GM12878 (cell line): Measurements from ENCODE around the gene TSPAN5. TPM values are rescaled to one million over a fixed set of nuclear protein-coding genes. Genes with fewer than 3 reads are reported as not detected.

Experiments
- ATAC-seq: fragments of 200-7000 bp; cut with Tn5 transposase; 3 replicates; pipeline ENCODE4 v1.9.1; 2020; ENCODE audit warnings: mild to moderate bottlenecking, moderate library complexity
- BruUV-seq: library from RNA; stranded (reverse); fragments of 400-500 nt; replicated peaks from 2 replicates; lab custom pipeline; 2021; lab: Mats Ljungman, UMichigan
- CTCF ChIA-PET: fragments of 300-600 bp; sonication (Branson Sonifier 250); formaldehyde crosslinking; extraction: SDS; loops from one replicate; lab custom pipeline; 2021; ENCODE audit warnings: inconsistent platforms; lab: Yijun Ruan, JAX
- POLR2A ChIA-PET: fragments of 350-600 bp; formaldehyde crosslinking; extraction: SDS; loops from one replicate; lab custom pipeline; 2021; ENCODE audit warnings: inconsistent platforms; lab: Charles Lee
- RAD21 ChIA-PET: fragments of 300-600 bp; sonication (Branson Sonifier 250); formaldehyde crosslinking; loops from one replicate; lab custom pipeline; 2023; ENCODE audit warnings: antibody characterized with exemption; ENCODE audit not compliant: unreplicated experiment; lab: Charles Lee
- SMC1A ChIA-PET: fragments of 300-600 bp; sonication (Branson Sonifier 250); formaldehyde crosslinking; loops from one replicate; lab custom pipeline; 2023; ENCODE audit not compliant: unreplicated experiment, uncharacterized antibody; lab: Charles Lee
- DNase-seq: peaks from one replicate; pipeline ENCODE4 v3.0.0-alpha.2; 2011; ENCODE audit warnings: low read depth, low spot score
- FAIRE-seq: peaks from 3 replicates; lab custom pipeline; 2011; peaks lifted over from hg19 to GRCh38; lab: Jason Lieb, UNC
- H2AFZ ChIP-seq: 2 replicates; pipeline ENCODE4 v1.6.0; 2011; ENCODE audit warnings: low read depth, low read length, control low read depth; ENCODE audit not compliant: control insufficient read depth
- H3K27ac ChIP-seq: 2 replicates; pipeline ENCODE4 v1.5.1; 2011; ENCODE audit warnings: control low read depth; ENCODE audit not compliant: control insufficient read depth, insufficient read depth
- H3K27me3 ChIP-seq, 2 experiments: replicated peaks in 1 of 2; 2 replicates each; pipeline versions ENCODE4 v1.6.0 to v1.6.1; 2011; ENCODE audit warnings: low read length in 1 of 2; ENCODE audit not compliant: control insufficient read depth in 2 of 2, insufficient read depth in 2 of 2
- H3K36me3 ChIP-seq, 2 experiments: 2 replicates each; pipeline ENCODE4 v1.5.1; 2011; ENCODE audit warnings: low read length in 1 of 2; ENCODE audit not compliant: control insufficient read depth in 2 of 2, insufficient read depth in 2 of 2
- H3K4me1 ChIP-seq: 2 replicates; pipeline ENCODE4 v1.6.1; 2011; ENCODE audit warnings: mild to moderate bottlenecking, low read length, moderate library complexity, mixed read lengths; ENCODE audit not compliant: control insufficient read depth, insufficient read depth
- H3K4me2 ChIP-seq: 2 replicates; pipeline ENCODE4 v1.6.0; 2011; ENCODE audit warnings: control low read depth; ENCODE audit not compliant: control insufficient read depth, insufficient read depth
- H3K4me3 ChIP-seq: fragments of 200-600 bp; sonication (generic); 2 replicates; pipeline ENCODE4 v1.5.1; 2016
- H3K79me2 ChIP-seq: 2 replicates; pipeline ENCODE4 v1.6.0; 2011; ENCODE audit warnings: low read length; ENCODE audit not compliant: control insufficient read depth, insufficient read depth
- H3K9ac ChIP-seq: 2 replicates; pipeline ENCODE4 v1.8.0; 2011; ENCODE audit warnings: low read length, control low read depth, mixed read lengths; ENCODE audit not compliant: control insufficient read depth, insufficient read depth
- H3K9me3 ChIP-seq: replicated peaks from 3 replicates; pipeline ENCODE4 v1.5.1; 2011; ENCODE audit warnings: mild to moderate bottlenecking, low read length; ENCODE audit not compliant: control insufficient read depth, insufficient read depth
- H4K20me1 ChIP-seq: 2 replicates; pipeline ENCODE4 v1.6.0; 2011; ENCODE audit not compliant: control insufficient read depth, insufficient read depth
- ATF7 ChIP-seq: fragments of 450-650 bp; IDR thresholded peaks from 2 replicates; pipeline ENCODE4 v1.6.1; 2016; ENCODE audit warnings: low read depth, mild to moderate bottlenecking
- BRCA1 ChIP-seq: IDR thresholded peaks from 2 replicates; pipeline ENCODE4 v1.6.1; 2011; ENCODE audit warnings: low read depth, low read length, improper control_type of control experiment
- NFIC ChIP-seq: IDR thresholded peaks from 2 replicates; pipeline ENCODE4 v1.6.1; 2012; ENCODE audit warnings: low read depth, mild to moderate bottlenecking, inconsistent platforms, low read length, moderate library complexity
- NR2C1 ChIP-seq: fragments of 450-650 bp; IDR thresholded peaks from 2 replicates; pipeline ENCODE4 v1.6.1; 2017; ENCODE audit warnings: antibody characterized with exemption, mild to moderate bottlenecking, moderate library complexity
- SMC3 ChIP-seq: IDR thresholded peaks from 2 replicates; pipeline ENCODE4 v1.6.1; 2011; ENCODE audit warnings: low read length, improper control_type of control experiment, borderline replicate concordance
- TCF12 ChIP-seq: IDR thresholded peaks from 2 replicates; pipeline ENCODE4 v1.6.1; 2011; ENCODE audit warnings: low read depth, mild to moderate bottlenecking, low read length
- WGBS: methylation state at CpG from one replicate; pipeline ENCODE4 v1.1.6; 2016; ENCODE audit warnings: low lambda C conversion rate; ENCODE audit not compliant: insufficient replicate concordance, insufficient coverage; ENCODE audit errors: missing lambda C conversion rate; 5-methylcytosine and 5-hydroxymethylcytosine counted together
- in situ Hi-C: fragments of 300-500 bp; cut with MboI; formaldehyde crosslinking; loops from 9 replicates; pipeline ENCODE4 v1.14.3; 2018; ENCODE audit warnings: mixed read lengths
- intact Hi-C: fragments of 100-400 bp; cut with micrococcal nuclease; formaldehyde crosslinking; loops from one replicate; pipeline ENCODE4 v1.14.2; 2022; ENCODE audit not compliant: unreplicated experiment
- polyA plus RNA-seq, 11 experiments: library from polyadenylated mRNA; depleted of rRNA in 4 of 11; unstranded in 6 of 11; stranded (reverse) in 5 of 11; fragments of >200 nt; fragmentation: Nextera tagmentation in 4 of 11; fragmentation: Illumina TruSeq in 1 of 11; extraction: Ambion mirVana in 4 of 11; extraction: Trizol in 1 of 11; gene quantifications; 1 replicate in 1 of 11; 2 replicates in 10 of 11; pipeline versions ENCODE4 v1.2.1 to v1.2.3, GENCODE V29; 2011 to 2016; ENCODE audit warnings: inconsistent platforms in 2 of 11, missing spikeins in 2 of 11, low read depth in 1 of 11
- total RNA-seq, 4 experiments: library from RNA; depleted of rRNA in 3 of 4; stranded (reverse); fragments of >200 nt in 3 of 4; fragmentation: Illumina TruSeq in 1 of 4; extraction: Trizol in 1 of 4; gene quantifications; 2 replicates each; pipeline versions ENCODE4 v1.2.1 to v1.2.3, GENCODE V29; 2013 to 2021

Gene TSPAN5
- total and polyA plus RNA-seq, 10 of the 15 experiments (the other 5 are each of a cell fraction or from before 2014, with no cell fraction given): 0.09 to 8.2 (median 0.27) TPM

DNA sequence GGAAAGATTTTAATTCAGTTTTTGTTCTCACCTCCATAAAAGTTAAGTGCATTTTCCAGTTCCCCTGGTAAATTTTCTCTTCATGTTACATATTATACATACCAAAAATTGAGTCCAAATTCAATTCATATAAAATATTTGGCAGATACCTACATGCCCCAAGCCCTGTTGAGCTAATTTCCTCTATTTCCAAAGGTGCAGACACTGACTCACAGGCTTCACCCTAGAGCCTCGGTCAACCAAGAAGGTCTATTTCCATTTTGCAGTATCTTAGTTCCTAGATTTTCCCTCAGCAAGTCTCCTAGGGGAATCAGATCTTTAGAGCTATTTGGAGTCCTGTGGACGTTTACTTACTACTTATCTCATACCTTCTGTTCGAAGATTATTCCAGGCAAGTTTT lies 174.4 kb downstream of the TSPAN5 start:
- no peak overlapping the region for H2AFZ ChIP-seq
- H3K4me3 ChIP-seq: no peak overlapping the region
- H3K9me3 ChIP-seq: no peaks in the 10 kb centered on the region
- TF ChIP-seq ATF7: no peak
- TF ChIP-seq SMC3: no peak
- no peak for TF ChIP-seq BRCA1
- no peak for TF ChIP-seq NR2C1
- TF ChIP-seq TCF12: no peak
- TF ChIP-seq NFIC: no peak
- ChIA-PET SMC1A (interaction anchor here (1.2 to 4.7 kb wide), 7 partner anchors 9 to 178 kb away, joined by 4 to 37 read pairs (median 11); no protein-coding TSS in a partner anchor), CTCF (interaction anchor here (0.6 to 4.0 kb wide), 7 partner anchors 9 to 511 kb away, joined by 3 to 25 read pairs (median 4); partner anchors contain the start of gene METAP1), POLR2A (interaction anchor here (1.3 kb wide), 1 partner anchor 12 kb away, joined by 5 read pairs; no protein-coding TSS in a partner anchor), RAD21 (interaction anchor here (0.8 to 2.7 kb wide), 5 partner anchors 16 to 174 kb away, joined by 3 to 10 read pairs (median 7); partner anchors contain the start of gene TSPAN5)
- intact Hi-C loops: loop anchor here (5.0 kb wide), 2 partner anchors 118 to 178 kb away; no protein-coding TSS in a partner anchor
- no peaks in the 10 kb centered on the region for H3K79me2 ChIP-seq
- H3K27ac ChIP-seq: no peak overlapping the region
- DNase-seq (no peak), FAIRE-seq (no peak), ATAC-seq (no peak)
- no peak overlapping the region for H3K4me2 ChIP-seq
- in situ Hi-C loops: no loop called here
- H3K4me1 ChIP-seq: peaks cover 9% of the 10 kb centered on the region
- 71% methylated on average over 3 of the region's 3 CpGs for WGBS
- no peak overlapping the region for H3K9ac ChIP-seq
- H3K36me3 ChIP-seq: no peaks in the 10 kb centered on the region
- no peaks in the 10 kb centered on the region for H4K20me1 ChIP-seq
- no TSS peak for BruUV-seq
- H3K27me3 ChIP-seq: no peaks in the 10 kb centered on the region
